Measurements from ENCODE around the gene CLIC4. TPM values are rescaled to one million over a fixed set of nuclear protein-coding genes. Genes with fewer than 3 reads are reported as not detected.
A peak's percentile ranks its signal among the peaks of the same experiment; 100 is the strongest.

Gene CLIC4
- total and polyA plus RNA-seq, 10 of the 15 experiments (the other 5 are each of a cell fraction or from before 2014, with no cell fraction given): 20.4 to 107 (median 69.6) TPM

GRCh38 chr1:24739241-24739640 lies 6.0 kb upstream of the CLIC4 start (continued):
- TF ChIP-seq SKIL (IDR thresholded peaks at IDR 0.05; ENCODE audit: low read depth, poor library complexity, severe bottlenecking): no peak
- TF ChIP-seq ZNF207 (IDR thresholded peaks at IDR 0.05; ENCODE audit: borderline replicate concordance): no peak

DNA sequence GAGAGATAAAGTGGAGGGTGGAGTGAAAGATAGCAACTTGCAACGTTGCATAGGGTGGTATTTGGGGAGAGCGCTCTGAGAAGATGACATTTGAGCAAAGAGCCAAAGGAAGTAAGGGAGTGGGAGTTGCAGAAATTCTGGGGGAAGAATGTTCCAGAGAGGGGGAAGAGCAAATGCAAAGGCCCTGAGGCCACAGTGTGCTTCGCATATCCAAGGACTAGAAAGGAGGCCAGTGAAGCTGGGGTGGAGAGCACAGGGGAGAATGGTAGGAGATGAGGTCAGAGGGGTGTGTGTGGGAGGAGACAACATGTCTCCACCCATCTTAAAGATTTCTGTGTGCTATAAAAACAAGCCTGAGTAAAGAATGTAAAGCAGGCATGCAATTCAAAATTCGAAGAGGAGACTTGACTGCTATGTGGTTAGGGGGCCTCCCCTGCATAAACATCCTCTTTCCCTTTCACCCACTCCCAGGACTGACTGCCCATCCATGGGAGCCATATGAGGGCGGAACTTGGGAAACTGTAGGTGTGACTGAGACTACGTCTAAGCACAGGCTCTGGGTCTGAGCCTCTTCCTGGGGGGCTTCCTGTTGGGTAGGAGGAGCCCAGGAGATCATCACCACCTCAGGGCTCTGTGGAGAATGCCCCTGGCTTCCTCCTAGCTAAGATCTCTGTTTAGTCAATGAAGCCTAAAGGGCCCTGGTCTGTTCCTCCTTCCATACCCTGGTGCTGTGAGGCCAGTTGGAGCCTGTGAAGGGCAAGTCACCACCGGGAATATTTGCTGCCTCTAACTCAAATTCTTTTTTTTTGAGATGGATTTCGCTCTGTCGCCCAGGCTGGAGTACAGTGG lies 2.9 kb upstream of the CLIC4 start:
- FAIRE-seq: peak; percentile 44
- Histone ChIP-seq H3K27ac (ENCODE audit: control insufficient read depth, insufficient read depth) (peak overlapping the region; percentile 76), H3K4me2 (ENCODE audit: control insufficient read depth, insufficient read depth) (peak overlapping the region; percentile 36), H3K27me3 (replicated peaks in 1 of 2; ENCODE audit: control insufficient read depth in 2 of 2, insufficient read depth in 2 of 2, low read length in 1 of 2) (no peaks in the 10 kb centered on the region), H3K9ac (ENCODE audit: control insufficient read depth, insufficient read depth, low read length) (peak overlapping the region; percentile 46; the same call in 1 of the 2 replicates), H3K36me3 (ENCODE audit: control insufficient read depth in 2 of 2, insufficient read depth in 2 of 2, low read length in 1 of 2) (no peaks in the 10 kb centered on the region), H3K4me3 (no peak overlapping the region), H4K20me1 (ENCODE audit: control insufficient read depth, insufficient read depth) (no peaks in the 10 kb centered on the region), H3K9me3 (replicated peaks; ENCODE audit: control insufficient read depth, insufficient read depth, low read length) (no peaks in the 10 kb centered on the region), H2AFZ (ENCODE audit: control insufficient read depth, low read depth, low read length) (peak overlapping the region; percentile 85), H3K79me2 (ENCODE audit: control insufficient read depth, insufficient read depth, low read length) (peaks cover 19% of the 10 kb centered on the region), H3K4me1 (ENCODE audit: control insufficient read depth, insufficient read depth, low read length) (peaks cover 32% of the 10 kb centered on the region)
- ATAC-seq: peak; percentile 5
- DNase-seq (ENCODE audit: low read depth, low spot score): no peak
- CTCF ChIA-PET: interaction anchor here (0.6 to 6.4 kb wide), 5 partner anchors 26 to 88 kb away, joined by 3 to 122 read pairs (median 4); no protein-coding TSS in a partner anchor
- SMC1A ChIA-PET (ENCODE audit: uncharacterized antibody, unreplicated experiment): interaction anchor here (0.6 to 8.6 kb wide), 8 partner anchors 10 to 86 kb away, joined by 3 to 107 read pairs (median 10); no protein-coding TSS in a partner anchor
- in situ Hi-C loops (cut with MboI) (no loop called here), intact Hi-C loops (cut with micrococcal nuclease; ENCODE audit: unreplicated experiment) (no loop called here)
- POLR2A ChIA-PET: interaction anchor here (1.3 kb wide), 1 partner anchor 53 kb away, joined by 3 read pairs; no protein-coding TSS in a partner anchor
- RAD21 ChIA-PET (ENCODE audit: unreplicated experiment): interaction anchor here (1.3 to 6.6 kb wide), 3 partner anchors 8 to 52 kb away, joined by 4 to 109 read pairs (median 77); no protein-coding TSS in a partner anchor
- no TSS peak for BruUV-seq (replicated peaks)
- 46% methylated on average over 9 of the region's 9 CpGs for WGBS (ENCODE audit: insufficient coverage, insufficient replicate concordance, low lambda C conversion rate, missing lambda C conversion rate)
- TF ChIP-seq EP300 (IDR thresholded peaks at IDR 0.05; ENCODE audit: borderline replicate concordance in 1 of 2, control insufficient read depth in 1 of 2, low read depth in 2 of 2, low read length in 2 of 2) (no peak), TBL1XR1 (IDR thresholded peaks at IDR 0.05; ENCODE audit: low read depth, low read length) (no peak), JUNB (IDR thresholded peaks at IDR 0.05) (no peak), CHD1 (IDR thresholded peaks at IDR 0.05; ENCODE audit: low read depth, low read length) (no peak), EZH2 (IDR thresholded peaks at IDR 0.05; ENCODE audit: borderline replicate concordance, control insufficient read depth, low read depth, low read length) (no peak), POLR2A (IDR thresholded peaks at IDR 0.05; ENCODE audit: low read depth, low read length) (0 out of 2 replicates have a peak, but pooled peaks have one; percentile 20), SPI1 (IDR thresholded peaks at IDR 0.05; ENCODE audit: borderline replicate concordance, insufficient read depth, low read depth, low read length) (peak; percentile 37; the same call in 1 of the 2 replicates), TCF12 (IDR thresholded peaks at IDR 0.05; ENCODE audit: low read depth, low read length) (no peak), SMAD5 (IDR thresholded peaks at IDR 0.05; ENCODE audit: low read depth) (no peak), TCF3 (IDR thresholded peaks at IDR 0.05; ENCODE audit: borderline replicate concordance, insufficient read depth, low read depth, low read length) (no peak), ZSCAN29 (IDR thresholded peaks at IDR 0.05) (no peak), NFYB (IDR thresholded peaks at IDR 0.05; ENCODE audit: insufficient read depth, low read depth, low read length) (no peak), RAD51 (IDR thresholded peaks at IDR 0.05) (no peak), POLR2AphosphoS2 (IDR thresholded peaks at IDR 0.05; ENCODE audit: low read depth, low read length) (no peak), TCF7 (IDR thresholded peaks at IDR 0.05; ENCODE audit: borderline replicate concordance) (no peak)
- TF ChIP-seq, protein P1, sequence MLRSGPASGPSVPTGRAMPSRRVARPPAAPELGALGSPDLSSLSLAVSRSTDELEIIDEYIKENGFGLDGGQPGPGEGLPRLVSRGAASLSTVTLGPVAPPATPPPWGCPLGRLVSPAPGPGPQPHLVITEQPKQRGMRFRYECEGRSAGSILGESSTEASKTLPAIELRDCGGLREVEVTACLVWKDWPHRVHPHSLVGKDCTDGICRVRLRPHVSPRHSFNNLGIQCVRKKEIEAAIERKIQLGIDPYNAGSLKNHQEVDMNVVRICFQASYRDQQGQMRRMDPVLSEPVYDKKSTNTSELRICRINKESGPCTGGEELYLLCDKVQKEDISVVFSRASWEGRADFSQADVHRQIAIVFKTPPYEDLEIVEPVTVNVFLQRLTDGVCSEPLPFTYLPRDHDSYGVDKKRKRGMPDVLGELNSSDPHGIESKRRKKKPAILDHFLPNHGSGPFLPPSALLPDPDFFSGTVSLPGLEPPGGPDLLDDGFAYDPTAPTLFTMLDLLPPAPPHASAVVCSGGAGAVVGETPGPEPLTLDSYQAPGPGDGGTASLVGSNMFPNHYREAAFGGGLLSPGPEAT (IDR thresholded peaks at IDR 0.05; ENCODE audit: low read depth): peak; percentile 81
